Measurements from ENCODE around the gene SMIM1.

GRCh38 chr1:3761296-3762010, 11.1 kb upstream of the SMIM1 start:
- TF ChIP-seq, protein P1, sequence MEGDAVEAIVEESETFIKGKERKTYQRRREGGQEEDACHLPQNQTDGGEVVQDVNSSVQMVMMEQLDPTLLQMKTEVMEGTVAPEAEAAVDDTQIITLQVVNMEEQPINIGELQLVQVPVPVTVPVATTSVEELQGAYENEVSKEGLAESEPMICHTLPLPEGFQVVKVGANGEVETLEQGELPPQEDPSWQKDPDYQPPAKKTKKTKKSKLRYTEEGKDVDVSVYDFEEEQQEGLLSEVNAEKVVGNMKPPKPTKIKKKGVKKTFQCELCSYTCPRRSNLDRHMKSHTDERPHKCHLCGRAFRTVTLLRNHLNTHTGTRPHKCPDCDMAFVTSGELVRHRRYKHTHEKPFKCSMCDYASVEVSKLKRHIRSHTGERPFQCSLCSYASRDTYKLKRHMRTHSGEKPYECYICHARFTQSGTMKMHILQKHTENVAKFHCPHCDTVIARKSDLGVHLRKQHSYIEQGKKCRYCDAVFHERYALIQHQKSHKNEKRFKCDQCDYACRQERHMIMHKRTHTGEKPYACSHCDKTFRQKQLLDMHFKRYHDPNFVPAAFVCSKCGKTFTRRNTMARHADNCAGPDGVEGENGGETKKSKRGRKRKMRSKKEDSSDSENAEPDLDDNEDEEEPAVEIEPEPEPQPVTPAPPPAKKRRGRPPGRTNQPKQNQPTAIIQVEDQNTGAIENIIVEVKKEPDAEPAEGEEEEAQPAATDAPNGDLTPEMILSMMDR (IDR thresholded peaks at IDR 0.05; ENCODE audit: low read depth, low read length, poor library complexity, severe bottlenecking) = no peak
- no peak for TF ChIP-seq EZH2phosphoT487 (IDR thresholded peaks at IDR 0.05; ENCODE audit: borderline replicate concordance, low read length)
